Esophagus mucosa (tissue), 1 donor: ENCODE results near the gene CDC42BPG. TPM values are rescaled to one million over a fixed set of nuclear protein-coding genes. Genes with fewer than 3 reads are reported as not detected.

ENCODE experiments used
- ATAC-seq: fragments of 200-7000 bp; cut with Tn5 transposase; one replicate; pipeline ENCODE4 v1.9.1; 2020
- total RNA-seq: library from RNA; stranded (reverse); gene quantifications from one replicate; pipeline ENCODE4 v1.2.4, GENCODE V29; 2023
- donor health status: DM: yes; HTN: yes; CAD: no.

The CDC42BPG gene
- total RNA-seq, 1 donor from 2014 or later, result 20.5 TPM

GRCh38 chr11:64878494-64879243 lies 34.2 kb upstream of the CDC42BPG start, which contains the start of gene EHD1:
Gene EHD1, minus strand, starts transcription at chr11:64878621. Its CDS starts 157 bp downstream, at chr11:64878464.
- peak; percentile 97 for ATAC-seq

GRCh38 chr11:64878223-64878493 lies 33.7 kb upstream of the CDC42BPG start:
- peak; percentile 35 for ATAC-seq

DNA sequence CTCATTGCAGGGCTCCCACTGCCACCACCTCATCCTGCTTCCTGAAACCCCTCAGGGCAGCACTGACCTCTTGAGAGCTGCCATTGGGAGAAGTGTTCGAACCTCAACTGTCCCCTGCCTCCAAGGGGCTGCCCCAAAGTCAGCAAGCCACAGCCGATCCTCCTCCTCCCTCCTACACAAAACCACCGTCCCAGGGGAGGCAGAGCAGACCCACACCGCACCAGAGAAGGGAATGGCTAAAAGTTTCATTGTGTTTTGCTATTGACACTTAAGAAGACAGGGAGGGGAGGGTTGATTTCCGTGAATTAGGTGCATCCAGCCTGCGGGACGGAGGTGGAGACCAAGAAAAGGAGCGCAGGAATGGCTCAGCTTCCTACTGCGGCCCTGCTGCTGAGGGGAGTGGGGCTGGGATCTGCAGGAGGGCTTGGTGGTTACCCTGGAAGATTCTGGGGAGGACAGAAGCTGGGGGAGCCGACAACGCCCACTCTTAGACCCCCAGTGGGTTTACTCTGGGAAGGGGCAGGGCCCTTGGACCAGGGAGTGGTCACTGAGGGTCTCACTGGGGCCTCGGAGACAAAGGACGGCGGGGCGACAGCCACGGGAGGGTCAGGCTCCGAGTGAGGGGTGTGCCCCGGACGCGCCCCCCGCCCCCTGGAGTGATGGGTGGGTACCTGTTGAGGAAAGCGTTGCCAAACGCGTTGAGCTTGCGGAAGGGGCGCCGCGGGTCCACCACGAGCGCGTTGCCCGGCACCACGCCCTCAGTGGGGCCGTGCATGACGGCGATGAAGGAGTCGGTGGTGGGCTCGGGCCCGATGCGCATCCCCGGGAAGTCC lies 33.2 kb upstream of the CDC42BPG start:
- no peak for ATAC-seq

DNA sequence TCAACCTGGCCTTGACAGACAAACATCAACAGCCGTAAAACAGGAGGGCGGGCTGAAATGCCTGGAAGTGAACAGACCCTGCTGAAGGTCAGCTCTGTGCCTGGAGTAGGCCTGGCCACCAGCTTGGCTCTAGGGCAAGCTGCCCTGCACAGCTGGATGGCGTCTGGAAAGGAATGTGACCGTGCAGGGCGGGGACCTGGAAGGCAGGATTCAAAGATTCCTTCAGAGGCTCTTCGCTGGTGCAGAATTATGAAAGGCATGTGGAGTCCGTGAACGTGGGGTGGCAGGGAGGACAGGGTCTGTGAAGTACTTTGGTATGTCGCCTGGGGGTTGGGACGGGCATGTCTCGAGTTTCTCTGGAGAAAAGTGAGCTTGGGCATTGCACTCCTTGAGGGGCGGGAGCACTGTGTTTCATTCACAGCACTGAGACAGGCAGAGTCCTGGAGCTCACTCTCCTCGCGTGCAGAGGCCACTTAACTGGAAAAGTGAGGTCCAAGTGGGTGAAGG lies 32.4 kb upstream of the CDC42BPG start:
- ATAC-seq, result no peak

GRCh38 chr11:64876229-64876750 lies 31.8 kb upstream of the CDC42BPG start:
- ATAC-seq, result no peak

- ATAC-seq, result no peak
These were observed 31.1 kb upstream of the CDC42BPG start for GRCh38 chr11:64875369-64876228.

DNA sequence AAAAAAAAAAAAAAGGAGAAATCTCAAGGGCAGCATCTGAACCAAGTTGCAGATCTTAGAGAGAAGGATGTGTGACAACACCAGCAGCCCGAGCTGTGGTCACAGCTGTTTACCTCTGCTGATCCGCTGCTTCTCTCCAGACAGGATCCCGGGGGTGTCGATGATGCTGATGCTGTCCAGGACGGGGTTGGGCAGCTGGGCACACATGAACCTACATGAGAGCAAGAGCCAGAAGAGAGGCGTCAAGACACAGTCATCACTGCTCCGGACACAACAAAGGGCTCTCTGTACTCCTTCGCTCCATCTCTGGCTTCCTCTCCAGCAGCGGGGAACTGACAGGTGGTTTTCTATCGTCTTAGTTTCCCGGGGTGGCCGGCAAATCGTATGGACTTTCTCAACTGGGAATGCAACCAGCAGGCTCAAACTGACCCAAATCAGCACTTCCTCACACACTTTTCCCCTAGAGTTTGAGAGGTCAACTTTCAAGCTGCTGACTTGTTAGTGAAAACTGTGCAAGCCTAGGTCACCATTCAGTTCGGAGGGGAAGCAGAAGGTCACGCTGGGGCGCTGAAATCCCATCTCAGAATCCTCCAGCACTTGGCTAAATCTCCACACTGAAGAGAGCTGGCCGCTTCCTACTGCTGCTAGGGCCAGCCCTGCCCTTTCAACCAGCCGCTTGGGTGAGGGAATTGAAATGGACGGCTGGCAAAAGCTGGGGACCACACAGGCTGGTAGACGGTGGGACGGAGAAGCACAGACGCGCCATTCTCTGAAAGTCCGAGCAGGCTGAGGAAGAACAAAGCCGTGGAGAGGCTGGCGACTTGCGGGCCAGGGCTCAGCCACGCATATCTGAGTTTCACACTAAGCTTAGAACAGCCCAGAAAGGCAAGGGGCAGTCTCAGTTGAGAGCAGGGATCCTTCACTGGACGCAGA lies 30.1 kb upstream of the CDC42BPG start:
- no peak for ATAC-seq

DNA sequence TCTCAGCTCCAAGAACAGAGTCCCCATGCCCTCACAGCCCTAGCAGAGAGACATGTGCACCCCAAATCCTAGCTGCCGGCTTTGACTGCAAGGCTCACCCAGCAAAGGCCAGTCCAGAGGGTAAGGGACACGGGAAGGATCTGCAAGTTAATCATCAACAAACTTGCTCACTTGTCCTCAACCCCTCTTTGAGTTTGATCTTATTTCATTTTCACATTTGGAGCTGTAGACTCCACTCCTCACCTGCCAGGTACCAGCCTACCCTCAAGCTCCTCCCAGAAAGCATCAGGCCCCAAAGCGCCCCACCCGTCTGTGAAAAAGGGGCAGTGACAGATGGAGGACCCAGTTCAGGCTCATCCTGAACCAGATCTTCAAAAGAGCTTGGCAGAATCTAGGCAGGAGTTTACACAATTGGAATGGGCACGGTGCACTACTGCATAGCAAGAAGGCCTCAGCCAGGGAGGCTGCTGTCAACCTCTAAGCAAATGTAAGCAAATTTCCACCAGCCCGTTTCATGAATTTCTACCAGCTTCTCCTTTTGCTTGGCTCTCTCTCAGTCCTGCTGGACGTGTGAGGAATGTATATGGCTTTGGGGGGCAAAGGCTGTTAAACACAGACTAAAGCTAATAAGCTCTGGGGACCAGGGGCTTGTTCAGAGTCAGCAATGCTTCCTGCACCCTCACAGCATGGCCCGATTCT lies 28.5 kb upstream of the CDC42BPG start:
- ATAC-seq, result no peak

DNA sequence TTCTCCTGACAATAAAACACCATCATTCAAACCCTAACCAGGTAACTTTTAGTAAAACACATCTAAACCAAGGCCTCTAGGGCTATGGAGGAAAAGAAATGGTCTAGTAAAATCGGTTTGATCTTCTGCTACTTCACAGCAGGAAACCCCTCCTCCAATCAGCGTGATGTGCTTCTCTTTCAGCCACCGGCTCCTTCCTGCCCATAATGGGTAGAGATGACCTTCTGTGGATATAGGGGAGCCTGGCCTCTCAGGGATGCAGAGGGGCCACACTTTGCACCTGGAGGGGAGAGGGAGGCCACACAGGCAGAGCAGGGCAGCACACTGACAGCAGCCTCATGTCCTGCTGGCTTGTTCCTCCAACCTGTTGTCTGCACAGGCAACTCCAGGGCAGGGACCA lies 27.0 kb upstream of the CDC42BPG start:
- ATAC-seq, result no peak

- ATAC-seq, result no peak
These were observed 26.5 kb upstream of the CDC42BPG start for GRCh38 chr11:64870893-64871466.

- ATAC-seq, result no peak
These were observed 25.9 kb upstream of the CDC42BPG start for GRCh38 chr11:64870176-64870892.

- no peak for ATAC-seq
These were observed 25.2 kb upstream of the CDC42BPG start for GRCh38 chr11:64869571-64870175.

GRCh38 chr11:64868904-64869570 lies 24.6 kb upstream of the CDC42BPG start:
- ATAC-seq, result peak; percentile 71

- ATAC-seq, result no peak
These were observed 23.5 kb upstream of the CDC42BPG start for GRCh38 chr11:64867748-64868462.

GRCh38 chr11:64866173-64866491 lies 21.7 kb upstream of the CDC42BPG start:
- ATAC-seq, result no peak

DNA sequence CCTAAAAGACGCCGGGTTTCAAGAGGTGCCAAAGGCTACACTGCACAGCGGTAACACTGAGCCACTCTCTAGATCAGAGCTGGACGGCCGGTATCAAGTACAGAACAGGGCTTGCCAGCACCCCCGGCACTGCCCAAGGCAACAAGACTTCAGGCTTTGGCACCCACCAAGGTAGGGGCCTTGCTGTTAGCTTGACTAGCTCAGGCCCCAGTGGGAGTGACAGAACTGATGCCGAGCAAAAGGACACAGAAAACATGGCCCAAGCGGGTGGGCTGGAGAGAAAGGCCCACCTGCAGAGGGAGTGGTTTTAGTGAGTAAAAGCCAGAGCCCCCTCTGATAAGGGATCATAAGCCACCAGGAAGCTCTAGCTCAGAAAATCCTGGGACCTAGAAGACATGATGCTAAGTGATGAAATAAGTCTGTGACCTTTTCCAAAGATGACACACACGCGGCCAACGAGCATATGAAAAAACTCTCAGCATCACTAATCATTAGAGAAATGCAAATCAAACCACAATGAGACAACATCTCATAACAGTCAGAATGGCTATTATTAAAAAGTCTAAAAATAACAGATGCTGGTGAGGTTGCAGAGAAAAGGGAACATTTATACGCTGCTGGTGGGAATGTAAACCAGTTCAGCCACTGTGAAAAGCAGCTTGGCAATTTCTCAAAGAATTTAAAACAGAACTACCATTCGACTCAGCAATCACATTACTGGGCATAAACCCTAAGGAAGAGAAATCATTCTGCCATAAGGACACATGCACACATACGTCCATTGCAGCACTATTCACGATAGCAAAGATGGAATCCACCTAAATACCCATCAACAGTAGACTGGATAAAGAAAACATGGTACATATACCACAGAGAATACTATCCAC lies 21.1 kb upstream of the CDC42BPG start:
- ATAC-seq, result no peak
